Lung (tissue), 12 donors: ENCODE measurements around the gene VPS8. TPM values are rescaled to one million over a fixed set of nuclear protein-coding genes. Genes with fewer than 3 reads are reported as not detected.

Experiments
- ATAC-seq: fragments of 200-7000 bp; cut with Tn5 transposase; one replicate; pipeline ENCODE4 v1.9.1; 2020; ENCODE audit warnings: moderate number of reproducible peaks; ENCODE audit not compliant: insufficient read depth, low FRiP score
- DNase-seq, 3 donors: peaks; one replicate each; pipeline ENCODE4 v3.0.0-alpha.2; 2013 to 2017
- H3K27ac ChIP-seq, 2 donors: one replicate each; pipeline ENCODE4 v1.5.1; 2013; ENCODE audit warnings: mild to moderate bottlenecking in 2 of 2, moderate library complexity in 2 of 2, control low read depth in 1 of 2, inconsistent platforms in 1 of 2, low read depth in 1 of 2, low read length in 1 of 2
- H3K27me3 ChIP-seq, 3 donors: one replicate each; pipeline ENCODE4 v1.5.1; 2013; ENCODE audit warnings: low read length in 2 of 3; ENCODE audit not compliant: control insufficient read depth in 3 of 3, insufficient read depth in 3 of 3
- H3K36me3 ChIP-seq, 4 donors: one replicate each; pipeline ENCODE4 v1.5.1; 2013; ENCODE audit warnings: low read length in 4 of 4, mild to moderate bottlenecking in 1 of 4, moderate library complexity in 1 of 4; ENCODE audit not compliant: control insufficient read depth in 4 of 4, insufficient read depth in 4 of 4
- H3K4me1 ChIP-seq, 5 donors: one replicate each; pipeline ENCODE4 v1.5.1; 2013; ENCODE audit warnings: low read length in 5 of 5, mild to moderate bottlenecking in 2 of 5, moderate library complexity in 1 of 5; ENCODE audit not compliant: control insufficient read depth in 5 of 5, insufficient read depth in 5 of 5
- H3K4me3 ChIP-seq: one replicate; pipeline ENCODE4 v1.5.1; 2013; ENCODE audit warnings: mild to moderate bottlenecking, control low read depth, moderate library complexity
- H3K9ac ChIP-seq, 2 donors: one replicate each; pipeline ENCODE4 v1.5.1; 2013; ENCODE audit warnings: low read length in 2 of 2, control low read depth in 1 of 2; ENCODE audit not compliant: insufficient read depth in 1 of 2
- H3K9me3 ChIP-seq, 4 donors: one replicate each; pipeline ENCODE4 v1.5.1; 2013; ENCODE audit warnings: low read length in 3 of 4, mild to moderate bottlenecking in 1 of 4, moderate library complexity in 1 of 4; ENCODE audit not compliant: control insufficient read depth in 4 of 4, insufficient read depth in 3 of 4
- WGBS, 2 donors: extraction: QIAGEN DNeasy Blood & Tissue Kit; methylation state at CpG; one replicate each; pipeline ENCODE4 v1.1.7; 2013; 5-methylcytosine and 5-hydroxymethylcytosine counted together
- polyA plus RNA-seq, 2 donors: library from polyadenylated mRNA; stranded (reverse); fragments of 200-250 nt; gene quantifications; one replicate each; pipeline ENCODE4 v1.2.1, GENCODE V29; 2013
- total RNA-seq, 2 donors: library from RNA; depleted of rRNA in 1 of 2; stranded (reverse); fragments of >200 nt in 1 of 2; gene quantifications; one replicate each; pipeline ENCODE4 v1.2.1, GENCODE V29; 2014 to 2021
- TF ChIP-seq, protein P1 (sequence below): IDR thresholded peaks from 2 replicates; pipeline ENCODE4 v1.5.1; 2012; ENCODE audit warnings: mild to moderate bottlenecking; ENCODE audit errors: control extremely low read depth, extremely low read depth
- donor health status: control.
- donor health status: control.
- donor health status: Bipolar disorder and iron deficiency.
- donor health status: healthy.
- donor health status: DM: yes; HTN: yes; CAD: no.

The VPS8 gene
- total and polyA plus RNA-seq, 4 donors, result 13.9 to 184 (median 38.5) TPM

DNA sequence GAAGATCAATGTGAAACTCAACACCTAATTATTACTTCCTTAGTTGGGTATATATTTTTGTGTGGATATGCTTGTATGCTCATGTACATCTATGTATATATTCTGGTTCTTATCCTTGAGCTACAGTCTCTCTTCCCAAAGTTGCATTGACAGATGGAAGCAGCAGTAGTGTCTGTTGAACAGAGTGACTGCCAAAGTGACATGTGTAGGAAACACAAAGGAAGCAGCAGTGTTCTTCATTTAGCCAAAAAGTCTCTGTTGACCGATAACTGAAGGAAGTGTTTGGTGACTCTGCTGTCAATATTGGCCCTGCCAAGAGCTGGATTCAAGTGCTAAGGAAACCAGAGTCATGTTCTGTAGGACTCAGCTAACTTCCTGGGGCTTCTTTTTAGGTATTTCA lies 217.1 kb downstream of the VPS8 start:
- 64 to 72% methylated on average over 1 of the region's 1 CpG for WGBS, 2 donors
- Histone ChIP-seq H3K27ac (no peak overlapping the region), H3K4me1 (no peaks in the 10 kb centered on the region), H3K9ac (no peak overlapping the region), H3K9me3 (no peaks in the 10 kb centered on the region), H3K27me3 (no peaks in the 10 kb centered on the region), H3K4me3 (no peak overlapping the region), H3K36me3 (peaks cover 6 to 15% (median 11%) of the 10 kb centered on the region in 4 donors)
- TF ChIP-seq, protein P1, sequence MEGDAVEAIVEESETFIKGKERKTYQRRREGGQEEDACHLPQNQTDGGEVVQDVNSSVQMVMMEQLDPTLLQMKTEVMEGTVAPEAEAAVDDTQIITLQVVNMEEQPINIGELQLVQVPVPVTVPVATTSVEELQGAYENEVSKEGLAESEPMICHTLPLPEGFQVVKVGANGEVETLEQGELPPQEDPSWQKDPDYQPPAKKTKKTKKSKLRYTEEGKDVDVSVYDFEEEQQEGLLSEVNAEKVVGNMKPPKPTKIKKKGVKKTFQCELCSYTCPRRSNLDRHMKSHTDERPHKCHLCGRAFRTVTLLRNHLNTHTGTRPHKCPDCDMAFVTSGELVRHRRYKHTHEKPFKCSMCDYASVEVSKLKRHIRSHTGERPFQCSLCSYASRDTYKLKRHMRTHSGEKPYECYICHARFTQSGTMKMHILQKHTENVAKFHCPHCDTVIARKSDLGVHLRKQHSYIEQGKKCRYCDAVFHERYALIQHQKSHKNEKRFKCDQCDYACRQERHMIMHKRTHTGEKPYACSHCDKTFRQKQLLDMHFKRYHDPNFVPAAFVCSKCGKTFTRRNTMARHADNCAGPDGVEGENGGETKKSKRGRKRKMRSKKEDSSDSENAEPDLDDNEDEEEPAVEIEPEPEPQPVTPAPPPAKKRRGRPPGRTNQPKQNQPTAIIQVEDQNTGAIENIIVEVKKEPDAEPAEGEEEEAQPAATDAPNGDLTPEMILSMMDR, result no peak
- no peak for ATAC-seq
- DNase-seq, result no peak

DNA sequence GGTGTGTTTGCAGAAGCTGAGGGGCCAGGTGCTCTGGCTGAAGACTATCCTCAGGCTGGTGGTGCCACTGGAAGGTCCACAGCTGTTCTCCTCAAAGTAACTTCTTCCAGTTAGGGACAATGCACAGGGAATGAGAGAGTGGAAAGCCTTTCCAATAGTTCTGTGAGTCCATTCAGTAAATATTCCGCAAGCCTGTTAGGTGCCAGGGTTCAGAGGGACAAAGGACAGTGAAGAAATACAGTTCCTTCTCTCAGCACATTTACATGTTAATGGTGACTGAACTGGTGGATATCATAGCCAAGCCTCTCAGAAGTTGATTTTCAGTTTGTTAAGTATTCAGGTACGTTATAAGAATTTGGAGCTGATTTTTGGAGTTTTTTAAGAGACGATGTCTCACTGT lies 218.4 kb downstream of the VPS8 start:
- H3K36me3 ChIP-seq, result peaks cover 4 to 13% (median 11%) of the 10 kb centered on the region in 4 donors
- H3K4me1 ChIP-seq, result no peaks in the 10 kb centered on the region
- no peak overlapping the region for H3K27ac ChIP-seq
- H3K9me3 ChIP-seq, result no peaks in the 10 kb centered on the region
- no peak overlapping the region for H3K9ac ChIP-seq
- DNase-seq, result no peak
- no peaks in the 10 kb centered on the region for H3K27me3 ChIP-seq
- 95 to 100% methylated on average over 3 of the region's 3 CpGs for WGBS, 2 donors
- ATAC-seq, result no peak
- H3K4me3 ChIP-seq, result no peak overlapping the region
- TF ChIP-seq, protein P1, result no peak

DNA sequence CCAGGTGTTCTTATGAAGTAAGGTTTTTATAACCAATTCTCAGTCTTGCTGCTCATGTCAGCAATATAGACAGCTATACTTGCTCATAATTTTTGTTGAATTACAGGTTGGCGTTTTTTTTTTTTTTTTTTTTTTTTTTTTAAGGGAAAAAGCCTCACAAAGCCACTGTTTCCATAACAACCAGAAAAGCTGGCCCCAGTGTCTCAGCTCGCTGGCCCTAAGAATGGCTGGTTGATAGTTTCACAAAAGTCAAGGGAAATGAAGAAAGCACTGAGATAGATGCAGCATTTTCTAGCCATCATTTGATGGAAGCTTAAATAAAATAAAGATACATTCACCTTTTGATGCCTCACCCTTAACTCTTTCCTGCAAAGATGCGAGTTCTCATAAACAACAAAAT lies 219.0 kb downstream of the VPS8 start:
- Histone ChIP-seq H3K27ac (no peak overlapping the region), H3K9me3 (no peaks in the 10 kb centered on the region), H3K27me3 (no peaks in the 10 kb centered on the region), H3K36me3 (peaks cover 4 to 13% (median 12%) of the 10 kb centered on the region in 4 donors), H3K9ac (no peak overlapping the region), H3K4me1 (no peaks in the 10 kb centered on the region), H3K4me3 (no peak overlapping the region)
- TF ChIP-seq, protein P1, result no peak
- 94 to 96% methylated on average over 3 of the region's 3 CpGs for WGBS, 2 donors
- ATAC-seq (no peak), DNase-seq (no peak)

DNA sequence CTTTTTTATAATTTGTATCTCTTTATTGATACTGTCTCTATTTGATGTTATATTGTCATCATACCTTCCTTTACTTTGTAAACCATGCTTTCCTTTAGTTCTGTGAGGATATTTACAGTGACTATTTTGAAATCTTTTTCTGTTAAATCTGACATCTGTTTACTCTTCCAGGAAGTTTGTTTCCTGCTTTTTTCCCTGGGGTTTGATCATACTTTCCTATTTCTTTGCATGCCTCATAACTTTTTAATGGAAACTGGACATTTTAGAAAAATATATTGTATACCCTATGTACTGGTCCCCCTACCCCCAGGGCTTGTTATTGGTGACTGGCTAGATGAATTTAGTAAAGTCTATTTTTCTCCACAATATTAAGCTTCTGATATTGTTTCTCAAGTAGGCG lies 225.8 kb downstream of the VPS8 start:
- H3K27me3 ChIP-seq, result no peaks in the 10 kb centered on the region
- ATAC-seq (no peak), DNase-seq (no peak)
- H3K4me1 ChIP-seq, result peaks cover 0 to 3% (median 0%) of the 10 kb centered on the region in 5 donors
- no peak overlapping the region for H3K9ac ChIP-seq
- TF ChIP-seq, protein P1, result no peak
- no peak overlapping the region for H3K4me3 ChIP-seq
- 95 to 100% methylated on average over 1 of the region's 1 CpG for WGBS, 2 donors
- peaks cover 2 to 9% (median 5%) of the 10 kb centered on the region in 4 donors for H3K36me3 ChIP-seq
- H3K27ac ChIP-seq, result no peak overlapping the region
- H3K9me3 ChIP-seq, result peaks cover 0 to 3% (median 1%) of the 10 kb centered on the region in 4 donors
